ENCODE results near the gene CRAT.
"Not testable (repeated sequence)": the region's sequence is repeated elsewhere in the genome, so short reads cannot be mapped to it uniquely, and the experiment has no call there.

CRAT gene

GRCh38 chr9:129138476-129139232, 28.1 kb upstream of the CRAT start:
- peak; percentile 47 for DNase-seq (ENCODE audit: low read depth)

GRCh38 chr9:129138144-129138462, 27.5 kb upstream of the CRAT start:
- no peak for DNase-seq (ENCODE audit: low read depth)

GRCh38 chr9:129137292-129138143, 26.9 kb upstream of the CRAT start:
- no peak for DNase-seq (ENCODE audit: low read depth)

- DNase-seq (ENCODE audit: low read depth): no peak
These were observed 25.9 kb upstream of the CRAT start for GRCh38 chr9:129136446-129137035.

DNA sequence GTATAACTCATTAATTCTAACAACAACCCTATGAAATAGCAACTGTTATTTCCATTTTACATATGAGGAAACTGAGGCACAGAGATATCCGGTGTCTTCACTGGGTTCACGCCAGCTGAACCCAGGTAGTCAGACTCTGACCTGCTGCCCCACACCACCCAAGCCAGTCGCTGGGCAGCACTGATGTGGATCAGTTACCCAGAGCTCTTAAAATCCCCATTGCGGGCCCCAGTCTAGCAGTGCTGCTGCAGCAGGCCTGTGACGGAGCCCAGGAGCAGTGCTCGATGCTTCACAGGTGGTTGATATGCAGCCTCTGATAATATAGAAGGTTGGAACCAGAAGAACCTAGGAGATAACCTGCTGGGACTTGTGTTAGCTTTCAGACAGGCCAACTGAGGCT, 24.9 kb upstream of the CRAT start:
- DNase-seq (ENCODE audit: low read depth): no peak

- DNase-seq (ENCODE audit: low read depth): no peak
These were observed 22.5 kb upstream of the CRAT start for GRCh38 chr9:129133082-129133481.

- no peak for DNase-seq (ENCODE audit: low read depth)
These were observed 20.9 kb upstream of the CRAT start for GRCh38 chr9:129131300-129132145.

GRCh38 chr9:129130791-129131190, 20.2 kb upstream of the CRAT start:
- no peak for DNase-seq (ENCODE audit: low read depth)

DNA sequence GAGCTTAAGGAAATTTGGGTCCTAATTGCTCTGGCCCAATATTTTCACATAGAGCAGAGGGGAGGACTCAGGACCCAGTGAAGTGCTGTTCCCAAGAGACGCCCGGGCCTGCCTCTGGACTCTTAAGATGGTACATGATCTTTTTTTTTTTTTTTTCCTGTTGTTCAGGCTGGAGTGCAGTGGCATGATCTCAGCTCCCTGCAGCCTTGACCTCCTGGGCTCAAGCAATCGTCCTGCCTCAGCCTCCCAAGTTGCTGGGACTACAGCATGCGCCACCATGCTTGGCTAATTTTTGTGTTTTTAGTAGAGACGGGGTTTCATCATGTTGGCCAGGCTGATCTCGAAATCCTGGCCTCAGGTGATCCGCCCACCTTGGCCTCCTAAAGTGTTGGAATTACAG, 19.7 kb upstream of the CRAT start:
- not testable (repeated sequence) for DNase-seq (ENCODE audit: low read depth)

DNA sequence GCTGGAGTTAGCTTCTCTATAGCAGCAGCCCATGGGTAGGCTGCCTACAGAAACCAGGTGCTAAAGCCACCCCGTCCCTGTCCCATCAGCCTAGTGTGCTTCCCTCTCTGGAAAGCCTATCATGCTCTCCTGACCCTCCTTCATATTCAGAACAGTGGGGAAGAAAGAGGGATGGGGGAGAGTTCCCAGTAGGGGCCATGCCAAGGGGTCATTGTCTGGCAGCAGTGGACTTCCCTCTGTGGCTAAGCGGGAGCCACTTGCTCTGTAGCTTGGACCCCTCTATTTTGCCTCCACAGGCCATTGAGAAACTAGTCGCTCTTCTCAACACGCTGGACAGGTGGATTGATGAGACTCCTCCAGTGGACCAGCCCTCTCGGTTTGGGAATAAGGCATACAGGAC, 18.1 kb upstream of the CRAT start:
- DNase-seq (ENCODE audit: low read depth): no peak

DNA sequence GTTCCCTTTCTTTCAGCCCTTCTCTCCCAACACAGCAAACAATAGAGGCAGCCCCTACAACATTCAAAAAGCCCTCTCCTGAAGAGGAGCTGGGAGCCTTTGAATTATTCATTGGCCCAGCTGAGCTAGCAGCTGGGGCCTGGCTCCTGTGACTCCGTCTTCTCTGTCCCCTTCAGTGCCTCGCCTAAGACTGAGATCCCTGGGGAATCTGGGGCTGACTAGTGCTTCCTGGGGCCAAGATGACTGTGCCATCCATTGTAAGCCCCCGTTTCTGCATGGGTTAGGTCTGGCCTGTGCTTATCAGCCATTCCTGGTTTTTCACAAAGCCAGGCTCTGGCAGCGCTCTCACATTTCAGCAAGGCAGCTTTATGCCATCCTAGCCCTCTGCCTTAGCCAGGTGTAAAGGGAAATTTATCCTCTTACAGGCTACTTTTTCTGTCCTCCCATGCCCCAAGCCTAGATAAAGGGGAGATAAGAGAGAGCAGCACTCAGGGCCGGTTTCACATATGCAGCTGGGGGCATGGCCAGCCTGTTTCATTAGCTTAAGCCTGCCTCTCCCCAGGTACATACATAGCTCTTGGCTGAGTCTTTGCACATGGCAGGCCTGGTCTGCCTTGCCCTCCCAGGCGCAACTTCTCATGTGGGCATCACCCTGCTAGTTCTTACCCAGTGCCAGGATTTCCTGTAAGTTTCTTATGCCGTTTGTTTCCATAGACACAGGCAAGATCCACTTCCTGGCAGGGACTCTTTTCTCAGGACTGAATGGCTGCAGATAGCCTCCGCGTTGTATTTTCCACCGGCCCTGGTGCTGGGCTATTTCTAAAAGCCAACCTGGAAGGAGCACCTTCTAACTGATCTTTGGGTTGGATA, 16.4 kb upstream of the CRAT start:
- DNase-seq (ENCODE audit: low read depth): no peak

- peak; percentile 88 for DNase-seq (ENCODE audit: low read depth)
These were observed 14.9 kb upstream of the CRAT start for GRCh38 chr9:129125478-129125877.

DNA sequence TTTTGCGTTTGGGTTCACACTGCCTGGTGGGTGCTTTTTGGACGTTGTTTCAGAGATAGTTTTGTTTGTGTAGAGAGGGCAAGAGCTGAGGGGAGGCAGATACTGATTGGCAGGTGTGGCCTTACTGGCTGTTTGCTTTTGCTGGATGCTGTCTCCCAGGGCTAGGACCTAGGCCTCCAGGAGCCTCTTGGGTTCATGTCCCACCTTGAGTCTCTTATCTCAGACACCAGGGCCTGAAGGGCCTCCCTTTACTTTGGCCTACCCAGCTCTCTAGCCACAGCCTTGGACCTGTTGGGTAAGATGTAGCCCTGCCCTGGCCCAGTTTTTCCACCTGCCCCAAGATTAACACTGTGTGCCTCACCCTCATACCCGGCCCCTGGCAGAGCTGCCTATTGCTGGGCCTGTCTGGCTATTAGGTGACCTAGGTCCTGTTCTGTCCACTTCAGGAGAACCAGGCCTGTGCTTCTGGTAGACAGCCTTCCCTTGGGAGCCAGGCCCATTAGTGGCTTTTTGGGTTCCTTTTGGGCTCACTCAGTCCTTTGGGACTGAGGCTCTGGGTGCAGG, 14.0 kb upstream of the CRAT start:
- no peak for DNase-seq (ENCODE audit: low read depth)

DNA sequence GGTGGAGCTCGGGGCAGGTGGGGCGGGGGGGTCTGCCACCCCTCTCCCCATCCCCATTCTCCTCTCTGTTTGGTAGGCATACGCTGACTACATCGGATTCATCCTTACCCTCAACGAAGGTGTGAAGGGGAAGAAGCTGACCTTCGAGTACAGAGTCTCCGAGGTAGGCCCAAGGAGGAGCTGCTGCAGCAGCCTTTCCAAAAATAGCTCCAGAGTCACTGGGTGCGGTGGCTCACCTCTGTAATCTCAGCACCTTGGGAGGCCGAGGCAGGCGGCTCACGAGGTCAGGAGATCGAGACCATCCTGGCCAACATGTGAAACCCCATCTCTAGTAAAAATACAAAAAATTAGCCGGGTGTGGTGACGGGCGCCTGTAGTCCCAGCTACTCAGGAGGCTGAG, 12.4 kb upstream of the CRAT start:
- not testable (repeated sequence) for DNase-seq (ENCODE audit: low read depth)

DNA sequence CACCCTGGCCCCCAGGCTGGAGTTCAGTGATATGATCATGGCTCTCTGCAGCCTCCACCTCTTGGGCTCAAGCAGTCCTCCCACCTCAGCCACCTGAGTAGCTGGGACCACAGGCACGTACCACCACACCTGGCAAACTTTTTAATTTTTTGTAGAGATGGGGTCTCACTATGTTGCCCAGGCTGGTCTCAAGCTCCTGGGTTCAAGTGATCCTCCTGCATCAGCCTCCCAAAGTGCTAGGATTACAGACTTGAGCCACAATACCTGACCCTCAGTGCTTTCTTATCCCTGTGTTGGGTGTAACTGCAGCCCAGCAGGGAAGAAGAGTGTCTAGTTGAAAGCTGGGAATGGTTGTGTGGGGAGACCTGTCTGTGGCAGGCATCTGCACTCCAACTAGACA, 11.5 kb upstream of the CRAT start:
- no peak for DNase-seq (ENCODE audit: low read depth)

GRCh38 chr9:129121483-129121882, 10.9 kb upstream of the CRAT start:
- DNase-seq (ENCODE audit: low read depth): no peak

DNA sequence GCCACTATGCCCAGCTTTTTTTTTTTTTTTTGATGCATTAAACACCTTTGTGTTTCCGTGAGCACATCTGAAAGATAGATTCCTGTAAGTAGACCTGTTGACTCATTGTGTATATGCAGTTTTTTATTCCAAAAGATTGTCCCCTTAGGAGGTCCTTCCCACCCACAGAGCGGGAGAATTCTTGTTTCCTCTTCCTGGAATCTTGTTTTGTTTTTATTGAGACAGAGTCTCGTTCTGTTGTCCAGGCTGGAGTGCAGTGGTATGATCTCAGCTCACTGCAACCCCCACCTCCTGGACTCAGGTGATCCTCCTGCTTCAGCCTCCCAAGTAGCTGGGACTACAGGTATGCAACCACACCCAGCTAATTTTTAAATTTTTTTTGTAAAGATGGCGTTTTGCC, 8.2 kb upstream of the CRAT start:
- DNase-seq (ENCODE audit: low read depth): no peak

DNA sequence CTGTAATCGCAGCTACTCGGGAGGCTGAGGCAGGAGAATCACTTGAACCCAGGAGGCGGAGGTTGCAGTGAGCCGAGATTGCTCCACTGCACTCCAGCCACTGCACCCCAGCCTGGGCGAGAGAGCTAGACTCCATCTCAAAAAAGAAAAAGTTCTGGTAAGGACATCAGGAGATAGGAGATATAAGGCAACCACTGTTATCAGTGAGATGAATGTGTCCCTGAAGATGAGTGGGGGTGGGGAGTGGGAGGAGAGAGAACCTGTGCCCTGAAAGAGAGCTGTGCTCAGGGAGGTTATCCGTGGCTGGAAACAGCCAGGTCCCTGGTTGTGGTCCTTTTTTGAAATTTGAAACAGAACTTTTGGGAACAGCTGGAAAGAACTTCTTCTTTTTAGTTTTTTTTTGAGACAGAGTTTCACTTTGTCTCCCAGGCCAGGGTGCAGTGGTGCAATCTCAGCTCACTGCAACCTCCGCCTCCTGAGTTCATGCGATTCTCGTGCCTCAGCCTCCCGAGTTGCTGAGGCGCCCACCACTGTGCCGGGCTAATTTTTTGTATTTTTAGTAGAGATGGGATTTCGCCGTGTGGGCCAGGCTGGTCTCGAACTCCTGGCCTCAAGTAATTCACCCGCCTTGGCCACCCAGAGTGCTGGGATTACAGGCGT, 3.2 kb upstream of the CRAT start:
- no peak for DNase-seq (ENCODE audit: low read depth)

DNA sequence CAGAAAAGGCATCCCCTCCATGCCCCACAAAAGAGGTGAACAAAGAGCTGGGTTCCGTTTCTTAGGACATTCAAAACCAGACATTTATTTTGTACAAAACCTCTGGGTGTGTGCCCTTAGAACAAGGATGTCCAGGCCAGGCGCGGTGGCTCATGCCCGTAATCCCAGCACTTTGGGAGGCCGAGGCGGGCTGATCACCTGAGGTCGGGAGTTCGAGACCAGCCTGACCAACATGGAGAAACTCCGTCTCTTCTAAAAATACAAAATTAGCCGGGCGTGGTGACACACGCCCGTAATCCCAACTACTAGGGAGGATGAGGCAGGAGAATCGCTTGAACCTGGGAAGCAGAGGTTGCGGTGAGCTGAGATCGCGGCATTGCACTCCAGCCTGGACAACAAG, 1.9 kb upstream of the CRAT start:
- not testable (repeated sequence) for DNase-seq (ENCODE audit: low read depth)

- DNase-seq (ENCODE audit: low read depth): no peak
These were observed 1.0 kb upstream of the CRAT start for GRCh38 chr9:129111528-129112151.
